C4-2B (cell line): ENCODE data around the gene ITGA6.

Source experiments
- CTCF ChIP-seq: fragments of 450-650 bp; conservative IDR thresholded peaks from 2 replicates; pipeline ENCODE4 v1.5.1; 2017; ENCODE audit warnings: mild to moderate bottlenecking
- ZFX ChIP-seq: fragments of 450-650 bp; IDR thresholded peaks from 2 replicates; pipeline ENCODE4 v1.6.1; 2017

GRCh38 chr2:172496160-172496608 lies 68.8 kb downstream of the ITGA6 start:
- TF ChIP-seq CTCF (no peak), ZFX (no peak)
